Liver (tissue), 9 donors: ENCODE measurements around the gene SLC4A5. TPM values are rescaled to one million over a fixed set of nuclear protein-coding genes. Genes with fewer than 3 reads are reported as not detected.

Experiments used
- DNase-seq: peaks from one replicate; pipeline ENCODE4 v3.0.0-alpha.2; 2017; ENCODE audit warnings: low spot score
- H3K27ac ChIP-seq, 2 donors: one replicate each; pipeline ENCODE4 v1.7.0; 2013; ENCODE audit warnings: inconsistent platforms in 2 of 2, low read length in 2 of 2, control low read depth in 1 of 2, low read depth in 1 of 2, mild to moderate bottlenecking in 1 of 2
- H3K27me3 ChIP-seq, 4 donors: one replicate each; pipeline versions ENCODE4 v1.6.1 to v1.7.0; 2013; ENCODE audit warnings: low read length in 3 of 4, inconsistent platforms in 1 of 4, mild to moderate bottlenecking in 1 of 4, moderate library complexity in 1 of 4; ENCODE audit not compliant: control insufficient read depth in 4 of 4, insufficient read depth in 4 of 4
- H3K36me3 ChIP-seq, 4 donors: one replicate each; pipeline versions ENCODE4 v1.6.1 to v1.7.0; 2013; ENCODE audit warnings: low read length in 3 of 4, mild to moderate bottlenecking in 3 of 4, low read depth in 1 of 4, moderate library complexity in 1 of 4; ENCODE audit not compliant: control insufficient read depth in 4 of 4, insufficient read depth in 3 of 4
- H3K4me1 ChIP-seq, 4 donors: one replicate each; pipeline versions ENCODE4 v1.6.1 to v1.7.0; 2013; ENCODE audit warnings: low read length in 3 of 4, mild to moderate bottlenecking in 3 of 4, moderate library complexity in 1 of 4; ENCODE audit not compliant: control insufficient read depth in 4 of 4, insufficient read depth in 4 of 4
- H3K4me3 ChIP-seq, 3 donors: one replicate each; pipeline versions ENCODE4 v1.6.1 to v1.7.0; 2013; ENCODE audit warnings: low read length in 3 of 3, control low read depth in 1 of 3, low read depth in 1 of 3, mild to moderate bottlenecking in 1 of 3
- H3K9ac ChIP-seq, 2 donors: one replicate each; pipeline ENCODE4 v1.7.0; 2013; ENCODE audit warnings: low read length in 2 of 2, mild to moderate bottlenecking in 2 of 2, moderate library complexity in 2 of 2, control low read depth in 1 of 2, low read depth in 1 of 2
- H3K9me3 ChIP-seq, 4 donors: one replicate each; pipeline versions ENCODE4 v1.6.1 to v1.7.0; 2013; ENCODE audit warnings: low read length in 3 of 4; ENCODE audit not compliant: control insufficient read depth in 4 of 4
- CTCF ChIP-seq: fragments of 150-350 bp; IDR thresholded peaks from 2 replicates; pipeline ENCODE4 v1.5.1; 2017; ENCODE audit warnings: improper control_type of control experiment, low read depth, low read length; ENCODE audit not compliant: missing input control
- EGR1 ChIP-seq, 2 donors: IDR thresholded peaks; 2 replicates each; pipeline ENCODE4 v1.6.1; 2016 to 2018; ENCODE audit warnings: antibody characterized with exemption in 2 of 2, low read depth in 2 of 2
- FOXA1 ChIP-seq: IDR thresholded peaks from 2 replicates; pipeline ENCODE4 v1.6.1; 2016; ENCODE audit warnings: antibody characterized with exemption
- FOXA2 ChIP-seq: IDR thresholded peaks from 2 replicates; pipeline ENCODE4 v1.6.1; 2016; ENCODE audit warnings: antibody characterized with exemption
- HNF4A ChIP-seq, 2 donors: conservative IDR thresholded peaks; 2 replicates each; pipeline ENCODE4 v1.6.1; 2016; ENCODE audit warnings: antibody characterized with exemption in 2 of 2, mild to moderate bottlenecking in 2 of 2
- HNF4G ChIP-seq: IDR thresholded peaks from 2 replicates; pipeline ENCODE4 v1.6.1; 2016; ENCODE audit warnings: antibody characterized with exemption
- JUND ChIP-seq, 2 donors: IDR thresholded peaks; 2 replicates each; pipeline ENCODE4 v1.6.1; 2016; ENCODE audit warnings: antibody characterized with exemption in 2 of 2
- MAX ChIP-seq: IDR thresholded peaks from 2 replicates; pipeline ENCODE4 v1.6.1; 2016; ENCODE audit warnings: antibody characterized with exemption
- NR2F2 ChIP-seq: IDR thresholded peaks from 2 replicates; pipeline ENCODE4 v1.6.1; 2016; ENCODE audit warnings: antibody characterized with exemption
- RAD21 ChIP-seq, 2 donors: IDR thresholded peaks; 2 replicates each; pipeline ENCODE4 v1.6.1; 2016; ENCODE audit warnings: antibody characterized with exemption in 2 of 2, mild to moderate bottlenecking in 2 of 2
- REST ChIP-seq: IDR thresholded peaks from 2 replicates; pipeline ENCODE4 v1.6.1; 2016; ENCODE audit warnings: antibody characterized with exemption, mild to moderate bottlenecking
- RXRA ChIP-seq, 2 donors: IDR thresholded peaks; 2 replicates each; pipeline ENCODE4 v1.6.1; 2017 to 2018; ENCODE audit warnings: antibody characterized with exemption in 2 of 2, mild to moderate bottlenecking in 1 of 2
- SP1 ChIP-seq: IDR thresholded peaks from 2 replicates; pipeline ENCODE4 v1.6.1; 2018; ENCODE audit warnings: antibody characterized with exemption, mild to moderate bottlenecking
- TAF1 ChIP-seq: conservative IDR thresholded peaks from 2 replicates; pipeline ENCODE4 v1.6.1; 2016; ENCODE audit warnings: antibody characterized with exemption, mild to moderate bottlenecking
- YY1 ChIP-seq: IDR thresholded peaks from 2 replicates; pipeline ENCODE4 v1.6.1; 2016; ENCODE audit warnings: antibody characterized with exemption, mild to moderate bottlenecking
- ZBTB33 ChIP-seq: IDR thresholded peaks from 2 replicates; pipeline ENCODE4 v1.6.1; 2016; ENCODE audit warnings: antibody characterized with exemption
- WGBS: extraction: QIAGEN DNeasy Blood & Tissue Kit; methylation state at CpG from one replicate; pipeline ENCODE4 v1.1.7; 2013; 5-methylcytosine and 5-hydroxymethylcytosine counted together
- polyA plus RNA-seq, 2 donors: library from polyadenylated mRNA; stranded (reverse) in 1 of 2; unstranded in 1 of 2; fragments of 200-250 nt in 1 of 2; fragments of >200 nt in 1 of 2; fragmentation: Nextera tagmentation in 1 of 2; extraction: Ambion mirVana in 1 of 2; gene quantifications; one replicate each; pipeline versions ENCODE4 v1.2.1 to v1.2.3, GENCODE V29; 2013 to 2015
- total RNA-seq, 2 donors: library from RNA; depleted of rRNA; stranded (reverse); fragments of >200 nt; gene quantifications; one replicate each; pipeline ENCODE4 v1.2.3, GENCODE V29; 2014
- donor health status: healthy.
- donor health status: healthy.
- donor health status: healthy.
- donor health status: healthy.
- donor health status: healthy.

SLC4A5 gene
- total and polyA plus RNA-seq, 4 donors: 0.12 to 0.50 (median 0.29) TPM

GRCh38 chr2:74261204-74261864 is 81.9 kb downstream of the SLC4A5 start:
- Histone ChIP-seq H3K36me3 (no peaks in the 10 kb centered on the region), H3K9ac (no peak overlapping the region), H3K4me3 (no peak overlapping the region), H3K9me3 (no peaks in the 10 kb centered on the region), H3K27ac (no peak overlapping the region), H3K27me3 (no peaks in the 10 kb centered on the region), H3K4me1 (no peaks in the 10 kb centered on the region)
- peak; percentile 67 to 75 for TF ChIP-seq RAD21 (IDR thresholded peaks at IDR 0.05)
- TF ChIP-seq ZBTB33: no peak
- TF ChIP-seq TAF1: no peak
- peak; percentile 30 for TF ChIP-seq CTCF
- DNase-seq: no peak
- WGBS: 62% methylated on average over 6 of the region's 6 CpGs

- Histone ChIP-seq H3K9ac (no peak overlapping the region), H3K36me3 (no peaks in the 10 kb centered on the region), H3K27ac (no peak overlapping the region), H3K4me3 (no peak overlapping the region), H3K4me1 (no peaks in the 10 kb centered on the region), H3K9me3 (no peaks in the 10 kb centered on the region), H3K27me3 (no peaks in the 10 kb centered on the region)
- no peak for DNase-seq
- 82% methylated on average over 2 of the region's 2 CpGs for WGBS
- TF ChIP-seq FOXA1: no peak
- TF ChIP-seq ZBTB33: no peak
- TF ChIP-seq NR2F2: no peak
- TF ChIP-seq YY1: no peak
- no peak for TF ChIP-seq FOXA2
- TF ChIP-seq HNF4G: no peak
- TF ChIP-seq HNF4A (conservative IDR thresholded peaks at IDR 0.05): no peak
- no peak for TF ChIP-seq REST
- no peak for TF ChIP-seq CTCF
- TF ChIP-seq JUND (IDR thresholded peaks at IDR 0.05): no peak
- TF ChIP-seq EGR1 (IDR thresholded peaks at IDR 0.05; ENCODE audit: low read depth in 2 of 2): no peak
- TF ChIP-seq MAX: no peak
- TF ChIP-seq RXRA (IDR thresholded peaks at IDR 0.05): no peak
- TF ChIP-seq SP1: no peak
Measured at GRCh38 chr2:74260495-74260894, 82.7 kb downstream of the SLC4A5 start.
